ENCODE data around the gene TAS2R60. TPM values are rescaled to one million over a fixed set of nuclear protein-coding genes. Genes with fewer than 3 reads are reported as not detected.

The TAS2R60 gene
- polyA plus RNA-seq, 1 of the 3 experiments (the other 2 are of a cell fraction), result not detected

DNA sequence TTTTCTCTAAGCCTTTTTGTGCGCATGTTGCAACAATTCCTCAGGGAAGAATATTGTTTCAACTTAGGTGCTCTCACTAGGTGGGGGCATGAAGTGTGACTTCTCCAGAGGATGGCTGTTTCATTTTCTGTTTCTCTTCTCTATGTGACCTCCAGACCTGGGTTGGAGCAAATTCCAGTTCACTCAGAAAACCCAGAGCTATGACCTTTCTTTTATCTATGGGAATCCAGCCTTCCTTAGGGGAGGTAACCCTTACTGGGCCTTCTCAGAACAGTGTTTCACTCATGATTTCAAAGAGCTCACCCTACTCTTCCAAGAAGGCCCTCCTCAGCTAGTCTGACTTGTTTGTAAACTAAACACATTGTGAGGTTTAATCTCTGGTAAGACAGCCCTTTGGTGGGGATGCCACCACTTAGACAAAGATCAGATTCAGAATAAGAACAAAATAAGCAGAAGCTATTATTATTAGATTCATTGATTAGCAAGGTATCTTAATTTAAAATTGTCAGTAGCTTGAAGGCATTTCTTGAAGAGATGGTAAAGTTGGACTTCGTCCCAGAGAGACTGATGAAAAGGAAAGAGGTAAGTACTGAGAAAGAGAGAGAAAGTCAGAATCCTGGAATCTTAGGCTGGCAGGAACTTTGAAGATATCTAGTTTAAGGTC is 16.6 kb upstream of the TAS2R60 start (continued):
- TF ChIP-seq GABPA (IDR thresholded peaks at IDR 0.05; ENCODE audit: low read depth) (no peak), TAF1 (IDR thresholded peaks at IDR 0.05; ENCODE audit: borderline replicate concordance, low read depth, low read length) (no peak), SIN3A (IDR thresholded peaks at IDR 0.05; ENCODE audit: borderline replicate concordance, low read depth, low read length) (no peak), YY1 (IDR thresholded peaks at IDR 0.05; ENCODE audit: low read depth) (no peak), CHD2 (IDR thresholded peaks at IDR 0.05; ENCODE audit: low read length, partially characterized antibody) (no peak), ELF1 (IDR thresholded peaks at IDR 0.05) (no peak), TEAD4 (IDR thresholded peaks at IDR 0.05; ENCODE audit: borderline replicate concordance, insufficient read depth) (no peak)
- TF ChIP-seq, protein P1, sequence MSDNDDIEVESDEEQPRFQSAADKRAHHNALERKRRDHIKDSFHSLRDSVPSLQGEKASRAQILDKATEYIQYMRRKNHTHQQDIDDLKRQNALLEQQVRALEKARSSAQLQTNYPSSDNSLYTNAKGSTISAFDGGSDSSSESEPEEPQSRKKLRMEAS (IDR thresholded peaks at IDR 0.05; ENCODE audit: low read depth), result no peak
- TF ChIP-seq, protein P2, sequence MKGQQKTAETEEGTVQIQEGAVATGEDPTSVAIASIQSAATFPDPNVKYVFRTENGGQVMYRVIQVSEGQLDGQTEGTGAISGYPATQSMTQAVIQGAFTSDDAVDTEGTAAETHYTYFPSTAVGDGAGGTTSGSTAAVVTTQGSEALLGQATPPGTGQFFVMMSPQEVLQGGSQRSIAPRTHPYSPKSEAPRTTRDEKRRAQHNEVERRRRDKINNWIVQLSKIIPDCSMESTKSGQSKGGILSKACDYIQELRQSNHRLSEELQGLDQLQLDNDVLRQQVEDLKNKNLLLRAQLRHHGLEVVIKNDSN (IDR thresholded peaks at IDR 0.05; ENCODE audit: borderline replicate concordance, low read depth), result no peak

DNA sequence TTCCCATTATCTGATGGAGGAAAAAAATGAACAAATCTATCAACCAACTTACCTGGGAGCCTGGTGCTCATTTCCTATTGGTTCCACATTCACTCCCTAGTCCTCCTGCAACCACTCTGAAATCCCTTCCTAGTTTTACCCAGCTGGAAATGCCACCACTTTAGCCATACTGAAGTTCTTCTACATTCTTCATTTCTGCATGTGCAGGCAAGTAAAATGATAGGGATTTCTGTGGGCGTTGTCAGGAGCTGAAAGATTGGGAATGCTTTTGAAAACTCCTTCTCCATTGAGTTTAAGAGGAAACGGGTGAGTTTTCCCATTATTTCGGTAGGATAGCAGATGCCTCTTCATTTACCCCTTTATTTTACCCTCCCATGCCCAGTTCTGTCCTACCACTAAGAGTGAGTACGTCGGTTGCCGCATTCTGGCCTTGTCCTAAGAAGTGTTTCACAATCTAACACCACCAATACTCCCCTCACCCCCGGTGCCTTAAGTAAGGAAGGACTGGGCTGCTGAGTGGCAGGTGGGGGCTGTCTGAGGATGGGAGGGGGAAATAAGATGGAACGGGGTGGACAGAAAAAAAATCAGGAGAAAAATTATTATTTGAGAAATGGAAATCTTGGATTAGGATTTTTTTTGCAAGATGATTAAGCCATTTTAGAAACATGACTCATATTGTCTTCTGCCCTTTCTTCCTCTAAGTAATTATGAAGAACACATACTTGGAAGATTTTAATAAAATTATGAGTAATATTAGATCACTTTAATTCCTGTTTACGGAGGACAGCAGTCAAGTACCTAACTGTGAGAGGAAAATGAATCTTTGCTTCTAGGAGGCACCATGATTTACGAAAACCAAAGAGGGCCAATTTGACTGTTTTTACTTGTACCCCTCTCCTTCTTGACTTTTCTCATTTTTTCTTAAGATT is 13.2 kb upstream of the TAS2R60 start:
- Histone ChIP-seq H3F3A (replicated peaks; ENCODE audit: insufficient read depth) (peaks cover 20% of the 10 kb centered on the region), H3K9ac (peak overlapping the region; percentile 58; the same call in 1 of the 2 replicates), H3K36me3 (replicated peaks in 1 of 2; ENCODE audit: control insufficient read depth in 1 of 2, insufficient read depth in 2 of 2, low read length in 1 of 2) (no peaks in the 10 kb centered on the region), H3K9me3 (no peaks in the 10 kb centered on the region), H3K4me2 (peak overlapping the region; percentile 68), H4K20me1 (ENCODE audit: insufficient read depth) (no peaks in the 10 kb centered on the region), H3K27ac (ENCODE audit: low read depth in 2 of 2, low read length in 1 of 2) (peak overlapping the region; percentile 82 to 93), H3K79me2 (ENCODE audit: insufficient read depth) (no peaks in the 10 kb centered on the region), H3K4me1 (ENCODE audit: control insufficient read depth in 1 of 2, insufficient read depth in 2 of 2, low read depth in 1 of 2, low read length in 1 of 2) (peaks cover 0 to 22% of the 10 kb centered on the region in 2 experiments; a peak in 2 of 4 replicates), H3K4me3 (ENCODE audit: low read depth in 2 of 2, low read length in 1 of 2) (peak overlapping the region in 1 of 2 experiments; percentile 9; a peak in 1 of 4 replicates), H2AFZ (ENCODE audit: low read depth) (peak overlapping the region; percentile 96), H3K27me3 (ENCODE audit: insufficient read depth) (no peaks in the 10 kb centered on the region), H3K9me2 (no peaks in the 10 kb centered on the region)
- CTCF ChIA-PET, result no interaction called here
- POLR2A ChIA-PET, result no interaction called here
- no peak for DNase-seq
- 19% methylated on average over 10 of the region's 10 CpGs for WGBS (ENCODE audit: low lambda C conversion rate)
- TF ChIP-seq EP300 (IDR thresholded peaks at IDR 0.05; ENCODE audit: borderline replicate concordance in 1 of 2, low read depth in 1 of 2, low read length in 1 of 2), result peak; percentile 57 to 84; a peak in 3 of 4 replicates
- peak; percentile 36; the same call in 1 of the 2 replicates for TF ChIP-seq POLR2AphosphoS5 (IDR thresholded peaks at IDR 0.05; ENCODE audit: low read depth, low read length)
- TF ChIP-seq FOXJ3 (CRISPR knock-in tag; IDR thresholded peaks at IDR 0.05), result no peak
- peak; percentile 86 for TF ChIP-seq JUND (IDR thresholded peaks at IDR 0.05)
- no peak for TF ChIP-seq MXI1 (IDR thresholded peaks at IDR 0.05; ENCODE audit: low read depth, low read length)
- peak; percentile 46; the same call in 1 of the 2 replicates for TF ChIP-seq FOXM1 (IDR thresholded peaks at IDR 0.05; ENCODE audit: low read depth)
- TF ChIP-seq, protein P3, sequence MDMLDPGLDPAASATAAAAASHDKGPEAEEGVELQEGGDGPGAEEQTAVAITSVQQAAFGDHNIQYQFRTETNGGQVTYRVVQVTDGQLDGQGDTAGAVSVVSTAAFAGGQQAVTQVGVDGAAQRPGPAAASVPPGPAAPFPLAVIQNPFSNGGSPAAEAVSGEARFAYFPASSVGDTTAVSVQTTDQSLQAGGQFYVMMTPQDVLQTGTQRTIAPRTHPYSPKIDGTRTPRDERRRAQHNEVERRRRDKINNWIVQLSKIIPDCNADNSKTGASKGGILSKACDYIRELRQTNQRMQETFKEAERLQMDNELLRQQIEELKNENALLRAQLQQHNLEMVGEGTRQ (IDR thresholded peaks at IDR 0.05; ENCODE audit: borderline replicate concordance, low read depth, low read length), result no peak
- peak; percentile 51; the same call in 1 of the 2 replicates for TF ChIP-seq RXRA (IDR thresholded peaks at IDR 0.05; ENCODE audit: borderline replicate concordance, low read depth)
- TF ChIP-seq ELF1 (IDR thresholded peaks at IDR 0.05), result no peak
- TF ChIP-seq MEF2A (IDR thresholded peaks at IDR 0.05; ENCODE audit: borderline replicate concordance, low read depth), result peak; percentile 73
- TF ChIP-seq, protein P1 (IDR thresholded peaks at IDR 0.05; ENCODE audit: low read depth), result peak; percentile 5; the same call in 1 of the 2 replicates
- TF ChIP-seq, protein P4, sequence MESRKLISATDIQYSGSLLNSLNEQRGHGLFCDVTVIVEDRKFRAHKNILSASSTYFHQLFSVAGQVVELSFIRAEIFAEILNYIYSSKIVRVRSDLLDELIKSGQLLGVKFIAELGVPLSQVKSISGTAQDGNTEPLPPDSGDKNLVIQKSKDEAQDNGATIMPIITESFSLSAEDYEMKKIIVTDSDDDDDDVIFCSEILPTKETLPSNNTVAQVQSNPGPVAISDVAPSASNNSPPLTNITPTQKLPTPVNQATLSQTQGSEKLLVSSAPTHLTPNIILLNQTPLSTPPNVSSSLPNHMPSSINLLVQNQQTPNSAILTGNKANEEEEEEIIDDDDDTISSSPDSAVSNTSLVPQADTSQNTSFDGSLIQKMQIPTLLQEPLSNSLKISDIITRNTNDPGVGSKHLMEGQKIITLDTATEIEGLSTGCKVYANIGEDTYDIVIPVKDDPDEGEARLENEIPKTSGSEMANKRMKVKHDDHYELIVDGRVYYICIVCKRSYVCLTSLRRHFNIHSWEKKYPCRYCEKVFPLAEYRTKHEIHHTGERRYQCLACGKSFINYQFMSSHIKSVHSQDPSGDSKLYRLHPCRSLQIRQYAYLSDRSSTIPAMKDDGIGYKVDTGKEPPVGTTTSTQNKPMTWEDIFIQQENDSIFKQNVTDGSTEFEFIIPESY (IDR thresholded peaks at IDR 0.05; ENCODE audit: borderline replicate concordance, low read depth), result no peak
- no peak for TF ChIP-seq TAF1 (IDR thresholded peaks at IDR 0.05; ENCODE audit: borderline replicate concordance, low read depth, low read length)
- no peak for TF ChIP-seq RCOR1 (IDR thresholded peaks at IDR 0.05; ENCODE audit: low read length)
- no peak for TF ChIP-seq SIN3A (IDR thresholded peaks at IDR 0.05; ENCODE audit: borderline replicate concordance, low read depth, low read length)
- TF ChIP-seq, protein P5, sequence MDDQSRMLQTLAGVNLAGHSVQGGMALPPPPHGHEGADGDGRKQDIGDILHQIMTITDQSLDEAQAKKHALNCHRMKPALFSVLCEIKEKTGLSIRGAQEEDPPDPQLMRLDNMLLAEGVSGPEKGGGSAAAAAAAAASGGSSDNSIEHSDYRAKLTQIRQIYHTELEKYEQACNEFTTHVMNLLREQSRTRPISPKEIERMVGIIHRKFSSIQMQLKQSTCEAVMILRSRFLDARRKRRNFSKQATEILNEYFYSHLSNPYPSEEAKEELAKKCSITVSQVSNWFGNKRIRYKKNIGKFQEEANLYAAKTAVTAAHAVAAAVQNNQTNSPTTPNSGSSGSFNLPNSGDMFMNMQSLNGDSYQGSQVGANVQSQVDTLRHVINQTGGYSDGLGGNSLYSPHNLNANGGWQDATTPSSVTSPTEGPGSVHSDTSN (IDR thresholded peaks at IDR 0.05), result no peak; the same call in none of the 2 replicates
- TF ChIP-seq TCF12 (IDR thresholded peaks at IDR 0.05), result peak; percentile 71
- TF ChIP-seq, protein P2 (IDR thresholded peaks at IDR 0.05; ENCODE audit: borderline replicate concordance, low read depth), result no peak
